ENCODE data around the gene FAAH2.

DNA sequence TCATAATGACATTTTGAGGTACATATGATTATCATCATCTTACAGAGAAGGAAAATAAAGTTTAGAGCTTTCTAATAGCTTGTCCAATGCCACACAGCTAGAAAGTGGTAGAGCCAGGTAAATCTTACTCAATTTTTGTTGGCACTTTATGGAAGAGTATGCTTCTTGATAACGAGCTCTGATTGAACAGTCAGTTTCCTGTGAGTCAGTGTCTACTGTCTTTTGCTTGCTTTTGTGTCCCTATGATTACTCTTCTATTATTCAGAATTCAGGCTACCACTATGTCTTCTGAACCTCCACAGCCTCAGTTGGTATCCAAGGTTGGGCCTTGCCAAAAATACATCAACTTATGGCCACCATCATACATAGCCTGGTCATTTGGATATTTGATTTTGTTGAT lies 2.6 kb downstream of the FAAH2 start:
- TF ChIP-seq, protein P1, sequence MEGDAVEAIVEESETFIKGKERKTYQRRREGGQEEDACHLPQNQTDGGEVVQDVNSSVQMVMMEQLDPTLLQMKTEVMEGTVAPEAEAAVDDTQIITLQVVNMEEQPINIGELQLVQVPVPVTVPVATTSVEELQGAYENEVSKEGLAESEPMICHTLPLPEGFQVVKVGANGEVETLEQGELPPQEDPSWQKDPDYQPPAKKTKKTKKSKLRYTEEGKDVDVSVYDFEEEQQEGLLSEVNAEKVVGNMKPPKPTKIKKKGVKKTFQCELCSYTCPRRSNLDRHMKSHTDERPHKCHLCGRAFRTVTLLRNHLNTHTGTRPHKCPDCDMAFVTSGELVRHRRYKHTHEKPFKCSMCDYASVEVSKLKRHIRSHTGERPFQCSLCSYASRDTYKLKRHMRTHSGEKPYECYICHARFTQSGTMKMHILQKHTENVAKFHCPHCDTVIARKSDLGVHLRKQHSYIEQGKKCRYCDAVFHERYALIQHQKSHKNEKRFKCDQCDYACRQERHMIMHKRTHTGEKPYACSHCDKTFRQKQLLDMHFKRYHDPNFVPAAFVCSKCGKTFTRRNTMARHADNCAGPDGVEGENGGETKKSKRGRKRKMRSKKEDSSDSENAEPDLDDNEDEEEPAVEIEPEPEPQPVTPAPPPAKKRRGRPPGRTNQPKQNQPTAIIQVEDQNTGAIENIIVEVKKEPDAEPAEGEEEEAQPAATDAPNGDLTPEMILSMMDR (IDR thresholded peaks at IDR 0.05) = no peak
- TF ChIP-seq ZFX (IDR thresholded peaks at IDR 0.05; ENCODE audit: borderline replicate concordance) = no peak
